H1 (cell line): ENCODE results near the gene ARGLU1. TPM values are rescaled to one million over a fixed set of nuclear protein-coding genes. Genes with fewer than 3 reads are reported as not detected.

ENCODE experiments used
- CTCF ChIA-PET: fragments of 300-600 bp; sonication (Branson Sonifier 250); formaldehyde crosslinking; loops from one replicate; lab custom pipeline; 2021; ENCODE audit not compliant: partially characterized antibody; lab: Charles Lee
- POLR2A ChIA-PET: fragments of 300-600 bp; sonication (Branson Sonifier 250); formaldehyde crosslinking; loops from one replicate; lab custom pipeline; 2021; ENCODE audit warnings: inconsistent platforms; ENCODE audit not compliant: partially characterized antibody; lab: Charles Lee
- DNase-seq, 2 experiments: peaks; one replicate each; pipeline versions ENCODE4 v3.0.0 to v3.0.0-alpha.2; 2010 to 2022; ENCODE audit warnings: low spot score in 2 of 2, low read depth in 1 of 2, mixed read lengths in 1 of 2
- FAIRE-seq: peaks from 2 replicates; lab custom pipeline; 2011; peaks lifted over from hg19 to GRCh38; lab: Jason Lieb, UNC
- H2AFZ ChIP-seq: 2 replicates; pipeline ENCODE4 v1.8.1; 2012; ENCODE audit warnings: low read length, inconsistent platforms
- H2AK5ac ChIP-seq: 2 replicates; pipeline ENCODE4 v1.6.1; 2013; ENCODE audit warnings: low read depth, low read length
- H2BK120ac ChIP-seq: replicated peaks from 2 replicates; pipeline ENCODE3; 2013; ENCODE audit warnings: low read depth, low read length, inconsistent platforms
- H2BK12ac ChIP-seq: 2 replicates; pipeline ENCODE4 v1.6.1; 2013; ENCODE audit warnings: low read depth, low read length
- H2BK15ac ChIP-seq: 2 replicates; pipeline ENCODE4 v1.6.1; 2013; ENCODE audit warnings: low read length
- H2BK20ac ChIP-seq: 2 replicates; pipeline ENCODE4 v1.6.1; 2013; ENCODE audit warnings: low read length
- H2BK5ac ChIP-seq: 2 replicates; pipeline ENCODE4 v1.6.1; 2013; ENCODE audit warnings: low read depth, low read length
- H3K14ac ChIP-seq: 2 replicates; pipeline ENCODE4 v1.6.1; 2013; ENCODE audit warnings: inconsistent platforms; ENCODE audit not compliant: insufficient read length
- H3K18ac ChIP-seq: 2 replicates; pipeline ENCODE4 v1.6.1; 2013; ENCODE audit warnings: low read length; ENCODE audit errors: extremely low read depth
- H3K23ac ChIP-seq: 2 replicates; pipeline ENCODE4 v1.6.1; 2013; ENCODE audit warnings: inconsistent platforms; ENCODE audit not compliant: insufficient read length
- H3K23me2 ChIP-seq: 2 replicates; pipeline ENCODE4 v1.6.1; 2013; ENCODE audit warnings: low read depth, low read length
- H3K27ac ChIP-seq: 2 replicates; pipeline ENCODE4 v1.6.1; 2011; ENCODE audit warnings: low read depth, low read length, inconsistent platforms
- H3K27me3 ChIP-seq, 4 experiments: replicated peaks in 1 of 4; 1 replicate in 1 of 4; 2 replicates in 3 of 4; pipeline versions ENCODE4 v1.6.1 to v1.8.1; 2011 to 2013; ENCODE audit warnings: low read length in 3 of 4, mild to moderate bottlenecking in 3 of 4, inconsistent platforms in 2 of 4, mixed read lengths in 2 of 4, moderate library complexity in 1 of 4; ENCODE audit not compliant: control insufficient read depth in 3 of 4, insufficient read depth in 3 of 4; ENCODE audit errors: extremely low read depth in 1 of 4
- H3K36me3 ChIP-seq, 4 experiments: 2 replicates each; pipeline versions ENCODE4 v1.6.1 to v1.8.1; 2011 to 2013; ENCODE audit warnings: mild to moderate bottlenecking in 4 of 4, low read length in 3 of 4, moderate library complexity in 2 of 4, control low read depth in 1 of 4, inconsistent platforms in 1 of 4; ENCODE audit not compliant: insufficient read depth in 4 of 4, control insufficient read depth in 2 of 4
- H3K4ac ChIP-seq: replicated peaks from 2 replicates; pipeline ENCODE3; 2013; ENCODE audit warnings: low read length, low read depth, mixed read lengths, inconsistent platforms; ENCODE audit not compliant: insufficient read length
- H3K4me1 ChIP-seq, 4 experiments: replicated peaks in 1 of 4; 1 replicate in 1 of 4; 2 replicates in 3 of 4; pipeline versions ENCODE4 v1.6.1 to v1.8.1; 2011 to 2013; ENCODE audit warnings: low read length in 3 of 4, inconsistent platforms in 2 of 4, mixed read lengths in 1 of 4; ENCODE audit not compliant: insufficient read depth in 4 of 4, control insufficient read depth in 3 of 4
- H3K4me2 ChIP-seq, 2 experiments: 2 replicates each; pipeline versions ENCODE4 v1.6.1 to v1.8.1; 2011 to 2013; ENCODE audit warnings: low read depth in 2 of 2, low read length in 2 of 2, control low read depth in 1 of 2, inconsistent platforms in 1 of 2, mild to moderate bottlenecking in 1 of 2; ENCODE audit not compliant: insufficient read depth in 1 of 2
- H3K4me3 ChIP-seq, 4 experiments: fragments of 200-600, 300-600 bp in 1 of 4; sonication (generic), shearing (Covaris generic), sonication (Bioruptor Twin) in 1 of 4; 2 replicates each; pipeline versions ENCODE4 v1.5.1 to v1.8.1; 2011 to 2016; ENCODE audit warnings: low read length in 4 of 4, low read depth in 3 of 4, control low read depth in 2 of 4, inconsistent platforms in 2 of 4, mild to moderate bottlenecking in 2 of 4, mixed read lengths in 1 of 4, moderate library complexity in 1 of 4; ENCODE audit not compliant: insufficient read depth in 2 of 4; ENCODE audit errors: extremely low read depth in 1 of 4
- H3K56ac ChIP-seq: replicated peaks from 2 replicates; pipeline ENCODE3; 2013; ENCODE audit warnings: low read depth, mild to moderate bottlenecking, mixed read lengths, low read length, inconsistent platforms; ENCODE audit not compliant: insufficient read length
- H3K79me1 ChIP-seq: 2 replicates; pipeline ENCODE4 v1.6.1; 2013; ENCODE audit warnings: low read depth, low read length, control low read depth
- H3K79me2 ChIP-seq, 2 experiments: 2 replicates each; pipeline versions ENCODE4 v1.6.1 to v1.8.1; 2012 to 2013; ENCODE audit warnings: low read length in 2 of 2, mild to moderate bottlenecking in 2 of 2, inconsistent platforms in 1 of 2; ENCODE audit not compliant: insufficient read depth in 2 of 2, control insufficient read depth in 1 of 2
- H3K9ac ChIP-seq, 4 experiments: replicated peaks in 1 of 4; 1 replicate in 1 of 4; 2 replicates in 3 of 4; pipeline versions ENCODE4 v1.6.1 to v1.8.1; 2011 to 2013; ENCODE audit warnings: low read depth in 3 of 4, low read length in 3 of 4, control low read depth in 2 of 4, mild to moderate bottlenecking in 2 of 4, moderate library complexity in 2 of 4, inconsistent platforms in 1 of 4; ENCODE audit errors: extremely low read depth in 1 of 4
- H3K9me3 ChIP-seq, 2 experiments: 2 replicates each; pipeline versions ENCODE4 v1.6.1 to v1.8.1; 2012 to 2013; ENCODE audit warnings: mild to moderate bottlenecking in 2 of 2, moderate library complexity in 2 of 2, control low read depth in 1 of 2, inconsistent platforms in 1 of 2, low read depth in 1 of 2, low read length in 1 of 2, mixed read lengths in 1 of 2; ENCODE audit not compliant: insufficient read depth in 2 of 2
- H4K20me1 ChIP-seq, 2 experiments: replicated peaks in 1 of 2; 2 replicates each; pipeline versions ENCODE3 to v1.8.1; 2011 to 2013; ENCODE audit warnings: inconsistent platforms in 2 of 2, low read length in 2 of 2, mild to moderate bottlenecking in 1 of 2; ENCODE audit not compliant: insufficient read depth in 2 of 2, control insufficient read depth in 1 of 2
- H4K5ac ChIP-seq: 2 replicates; pipeline ENCODE4 v1.6.1; 2013; ENCODE audit warnings: low read length, low read depth, mixed read lengths, inconsistent platforms; ENCODE audit not compliant: insufficient read length
- H4K8ac ChIP-seq: 2 replicates; pipeline ENCODE4 v1.8.0; 2013; ENCODE audit warnings: mild to moderate bottlenecking, moderate library complexity, low read length, inconsistent platforms; ENCODE audit not compliant: insufficient read depth; ENCODE audit errors: extremely low read depth
- H4K91ac ChIP-seq: replicated peaks from 2 replicates; pipeline ENCODE3; 2013; ENCODE audit warnings: low read length, mixed read lengths, inconsistent platforms; ENCODE audit not compliant: insufficient read length
- BRCA1 ChIP-seq: IDR thresholded peaks from 2 replicates; pipeline ENCODE4 v1.6.1; 2012; ENCODE audit warnings: low read depth, low read length, improper control_type of control experiment
- EGR1 ChIP-seq: IDR thresholded peaks from 2 replicates; pipeline ENCODE4 v1.6.1; 2011; ENCODE audit warnings: low read depth, low read length, borderline replicate concordance
- HDAC6 ChIP-seq: IDR thresholded peaks from one replicate; pipeline ENCODE4 v1.7.1; 2012; ENCODE audit warnings: low read depth, mild to moderate bottlenecking, inconsistent platforms, low read length, moderate library complexity
- JUN ChIP-seq: IDR thresholded peaks from 2 replicates; pipeline ENCODE4 v1.6.1; 2011; ENCODE audit warnings: low read depth, mild to moderate bottlenecking, improper control_type of control experiment, low read length
- MAFK ChIP-seq: IDR thresholded peaks from 2 replicates; pipeline ENCODE4 v1.6.1; 2012; ENCODE audit warnings: low read depth, mild to moderate bottlenecking, improper control_type of control experiment, low read length
- POLR2AphosphoS5 ChIP-seq: IDR thresholded peaks from 2 replicates; pipeline ENCODE4 v1.6.1; 2011; ENCODE audit warnings: low read depth, low read length
- RFX5 ChIP-seq: IDR thresholded peaks from 2 replicates; pipeline ENCODE4 v1.6.1; 2011; ENCODE audit warnings: low read depth, low read length, improper control_type of control experiment, borderline replicate concordance
- RNF2 ChIP-seq: fragments of 200-900, 300-1000 bp; sonication (generic); IDR thresholded peaks from 2 replicates; pipeline ENCODE4 v1.7.1; 2016; ENCODE audit warnings: borderline replicate concordance, low read depth, mild to moderate bottlenecking, antibody characterized with exemption, low read length; ENCODE audit not compliant: poor library complexity, severe bottlenecking; ENCODE audit errors: missing control alignments
- SIRT6 ChIP-seq: IDR thresholded peaks from one replicate; pipeline ENCODE4 v1.7.1; 2012; ENCODE audit warnings: low read length, inconsistent platforms
- TCF12 ChIP-seq: IDR thresholded peaks from 2 replicates; pipeline ENCODE4 v1.6.1; 2011; ENCODE audit warnings: low read depth, mild to moderate bottlenecking, low read length
- TEAD4 ChIP-seq: IDR thresholded peaks from 2 replicates; pipeline ENCODE4 v1.6.1; 2012; ENCODE audit warnings: low read depth, low read length, inconsistent platforms, mixed read lengths
- WGBS, 2 experiments: shearing (Covaris generic) in 1 of 2; methylation state at CpG; one replicate each; pipeline versions ENCODE4 v1.1.6 to v1.1.7; 2013 to 2015; ENCODE audit warnings: low lambda C conversion rate in 2 of 2, mixed read lengths in 2 of 2, inconsistent platforms in 1 of 2, low coverage in 1 of 2, missing lambda C conversion rate in 1 of 2; ENCODE audit not compliant: insufficient replicate concordance in 2 of 2, insufficient coverage in 1 of 2, insufficient read length in 1 of 2; ENCODE audit errors: extremely low coverage in 1 of 2, missing lambda C conversion rate in 1 of 2; 5-methylcytosine and 5-hydroxymethylcytosine counted together
- polyA plus RNA-seq, 7 experiments: library from polyadenylated mRNA; depleted of rRNA in 3 of 7; stranded (reverse) in 5 of 7; unstranded in 2 of 7; fragments of >200 nt in 5 of 7; fragments of 200-250 nt in 2 of 7; gene quantifications; 1 replicate in 5 of 7; 2 replicates in 1 of 7; 4 replicates in 1 of 7; pipeline versions ENCODE4 v1.2.1 to v1.2.3, GENCODE V29; 2011 to 2013; ENCODE audit warnings: missing spikeins in 2 of 7, mixed read lengths in 2 of 7
- total RNA-seq: library from RNA; stranded (reverse); fragmentation: NEBNext Ultra II Directional; extraction: Animal tissue kit (Norgen Biotek cat#: 25700); gene quantifications from 2 replicates; pipeline ENCODE4 v1.2.1, GENCODE V29; 2021
- TF ChIP-seq, protein P1 (sequence below): IDR thresholded peaks from 2 replicates; pipeline ENCODE4 v1.6.1; 2011; ENCODE audit warnings: low read depth, mild to moderate bottlenecking, low read length; ENCODE audit not compliant: insufficient read depth

The ARGLU1 gene
- total and polyA plus RNA-seq, 2 of the 8 experiments (the other 6 are each of a cell fraction or from before 2014, with no cell fraction given), result 47.8 to 84.9 TPM

DNA sequence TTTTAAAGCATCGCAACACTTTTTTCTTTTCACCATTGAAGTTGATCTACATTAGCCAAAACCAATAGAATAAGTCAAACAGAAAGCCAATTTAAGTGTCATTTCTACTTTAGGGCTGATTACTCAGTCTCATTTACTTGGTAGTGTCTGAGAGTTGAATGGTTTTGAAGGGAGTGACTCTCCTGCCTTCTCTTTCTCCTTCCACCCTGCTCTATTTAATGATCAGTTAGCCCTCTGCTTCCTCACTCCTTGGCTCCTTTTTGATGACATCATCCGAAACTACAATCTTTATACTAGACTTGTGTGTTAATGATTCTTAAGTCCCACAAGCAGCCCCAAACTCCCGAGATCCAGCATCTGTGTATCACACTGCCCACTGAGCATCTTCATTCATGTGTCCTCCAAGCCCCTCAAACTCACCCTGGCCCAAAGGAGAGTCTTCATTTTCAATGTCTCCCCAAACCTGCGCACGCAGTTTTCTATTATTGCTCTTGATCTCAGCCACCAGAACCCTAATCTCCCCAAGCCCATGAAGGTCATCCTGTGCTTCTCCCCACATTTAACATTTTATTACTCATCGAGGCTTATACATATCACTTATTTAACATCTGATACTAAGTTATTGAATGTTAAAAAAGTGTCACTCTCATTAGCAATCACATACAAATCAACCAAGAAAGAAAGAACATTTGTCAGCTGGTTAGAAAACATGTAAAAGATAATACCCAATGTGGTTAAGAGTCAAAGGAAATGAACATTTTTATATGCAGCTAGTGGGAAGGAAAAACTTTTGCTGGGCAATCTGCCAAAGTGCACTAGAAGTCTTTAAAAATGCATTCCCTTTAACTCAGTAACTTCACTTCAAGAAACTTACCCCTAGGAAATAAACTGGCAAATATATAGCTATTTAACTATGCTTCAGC lies 32.2 kb upstream of the ARGLU1 start:
- no peak overlapping the region for H2BK20ac ChIP-seq
- no peaks in the 10 kb centered on the region for H3K9me3 ChIP-seq
- H4K91ac ChIP-seq, result no peak overlapping the region
- H3K27me3 ChIP-seq, result no peaks in the 10 kb centered on the region
- H3K23me2 ChIP-seq, result peaks cover 4% of the 10 kb centered on the region; the same call in 1 of the 2 replicates
- WGBS, 2 experiments, result 74% methylated on average over 6 of the region's 6 CpGs; no CpG with 5 or more reads in 1 of the 2 experiments
- H4K20me1 ChIP-seq, result peaks cover 0 to 3% of the 10 kb centered on the region in 2 experiments
- H2BK12ac ChIP-seq, result no peak overlapping the region
- H2AFZ ChIP-seq, result no peak overlapping the region
- H3K4me1 ChIP-seq, result no peaks in the 10 kb centered on the region
- H3K36me3 ChIP-seq, result no peaks in the 10 kb centered on the region
- no peak overlapping the region for H3K23ac ChIP-seq
- H3K56ac ChIP-seq, result no peak overlapping the region
- H4K8ac ChIP-seq, result no peak overlapping the region
- ChIA-PET CTCF (interaction anchor here (0.9 kb wide), 1 partner anchor 20 kb away, joined by 3 read pairs; no protein-coding TSS in a partner anchor), POLR2A (no interaction called here)
- no peak overlapping the region for H3K4me3 ChIP-seq
- 0 out of 2 replicates have a peak, but pooled peaks cover 2% of the 10 kb centered on the region for H3K79me1 ChIP-seq
- no peak overlapping the region for H2BK120ac ChIP-seq
- H3K18ac ChIP-seq, result no peak overlapping the region
- no peak overlapping the region for H3K4ac ChIP-seq
- H4K5ac ChIP-seq, result no peak overlapping the region
- H2AK5ac ChIP-seq, result no peak overlapping the region
- H3K4me2 ChIP-seq, result no peak overlapping the region
- H3K79me2 ChIP-seq, result no peaks in the 10 kb centered on the region
- no peak overlapping the region for H3K9ac ChIP-seq
- no peak overlapping the region for H2BK5ac ChIP-seq
- DNase-seq (no peak), FAIRE-seq (no peak)
- H2BK15ac ChIP-seq, result no peak overlapping the region
- no peak overlapping the region for H3K27ac ChIP-seq
- no peak overlapping the region for H3K14ac ChIP-seq
- TF ChIP-seq EGR1 (no peak), POLR2AphosphoS5 (no peak), RNF2 (no peak), TCF12 (no peak), TEAD4 (no peak), BRCA1 (no peak), JUN (no peak), SIRT6 (no peak), MAFK (no peak), HDAC6 (no peak), RFX5 (no peak)
- TF ChIP-seq, protein P1, sequence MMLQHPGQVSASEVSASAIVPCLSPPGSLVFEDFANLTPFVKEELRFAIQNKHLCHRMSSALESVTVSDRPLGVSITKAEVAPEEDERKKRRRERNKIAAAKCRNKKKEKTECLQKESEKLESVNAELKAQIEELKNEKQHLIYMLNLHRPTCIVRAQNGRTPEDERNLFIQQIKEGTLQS, result no peak
